WTC11 (cell line): ENCODE results near the gene TCAIM. TPM values are rescaled to one million over a fixed set of nuclear protein-coding genes. Genes with fewer than 3 reads are reported as not detected.

Source experiments
- ATAC-seq: fragments of 200-7000 bp; cut with Tn5 transposase; 2 replicates; pipeline ENCODE4 v1.10.0; 2021; ENCODE audit warnings: mild to moderate bottlenecking, moderate library complexity
- CTCF ChIA-PET: fragments of 300-600 bp; sonication (Branson Sonifier 250); formaldehyde crosslinking; loops from one replicate; lab custom pipeline; 2021; ENCODE audit warnings: antibody characterized with exemption; lab: Charles Lee
- POLR2A ChIA-PET: fragments of 350-600 bp; sonication (Branson Sonifier 250); formaldehyde crosslinking; loops from one replicate; lab custom pipeline; 2021; ENCODE audit warnings: antibody characterized with exemption; lab: Charles Lee
- DNase-seq: peaks from one replicate; pipeline ENCODE4 v3.0.0; 2021; ENCODE audit warnings: low spot score
- H3K27ac Mint-ChIP-seq: 2 replicates; pipeline ENCODE4 v1.8.0; 2021; ENCODE audit warnings: mixed read lengths
- H3K27me3 Mint-ChIP-seq: 2 replicates; pipeline ENCODE4 v1.8.0; 2021; ENCODE audit warnings: low read depth, mild to moderate bottlenecking, moderate library complexity, mixed read lengths
- H3K36me3 Mint-ChIP-seq: 2 replicates; pipeline ENCODE4 v1.8.0; 2021; ENCODE audit warnings: mixed read lengths
- H3K4me1 Mint-ChIP-seq: 2 replicates; pipeline ENCODE4 v1.8.0; 2022; ENCODE audit warnings: mixed read lengths
- H3K4me3 Mint-ChIP-seq: 2 replicates; pipeline ENCODE4 v1.8.0; 2021; ENCODE audit warnings: mild to moderate bottlenecking, moderate library complexity, mixed read lengths
- H3K9me3 Mint-ChIP-seq: 2 replicates; pipeline ENCODE4 v1.8.0; 2021; ENCODE audit warnings: mixed read lengths
- CDX4 ChIP-seq: fragments of 250-450 bp; sonication (Bioruptor Pico); IDR thresholded peaks from 2 replicates; pipeline ENCODE4 v1.9.0; 2021; ENCODE audit warnings: moderate library complexity, mild to moderate bottlenecking, inconsistent platforms, borderline replicate concordance
- E2F1 ChIP-seq: sonication (generic); formaldehyde crosslinking; IDR thresholded peaks from 2 replicates; pipeline ENCODE4 v1.8.0; 2022; ENCODE audit warnings: mild to moderate bottlenecking, missing genetic modification reagents
- FOXP1 ChIP-seq: sonication (generic); formaldehyde crosslinking; IDR thresholded peaks from 2 replicates; pipeline ENCODE4 v1.8.0; 2022; ENCODE audit warnings: missing genetic modification reagents, mild to moderate bottlenecking, moderate library complexity, borderline replicate concordance
- GABPB1 ChIP-seq: sonication (generic); formaldehyde crosslinking; IDR thresholded peaks from 2 replicates; pipeline ENCODE4 v1.8.1; 2023; ENCODE audit warnings: mild to moderate bottlenecking, missing genetic modification reagents
- GRHL2 ChIP-seq: fragments of 250-450 bp; sonication (Bioruptor Pico); IDR thresholded peaks from 2 replicates; pipeline ENCODE4 v1.8.0; 2022; ENCODE audit warnings: mild to moderate bottlenecking, moderate library complexity; ENCODE audit not compliant: insufficient replicate concordance, severe bottlenecking
- JUN ChIP-seq: sonication (generic); formaldehyde crosslinking; IDR thresholded peaks from 2 replicates; pipeline ENCODE4 v1.8.0; 2023; ENCODE audit warnings: mild to moderate bottlenecking, missing genetic modification reagents
- MXD4 ChIP-seq: fragments of 250-450 bp; sonication (Bioruptor Pico); IDR thresholded peaks from 2 replicates; pipeline ENCODE4 v1.8.0; 2021; ENCODE audit warnings: mild to moderate bottlenecking, moderate library complexity, borderline replicate concordance
- PRRX2 ChIP-seq: fragments of 250-450 bp; sonication (Bioruptor Pico); IDR thresholded peaks from 2 replicates; pipeline ENCODE4 v1.8.0; 2021; ENCODE audit warnings: mild to moderate bottlenecking
- TCF7 ChIP-seq: sonication (generic); formaldehyde crosslinking; IDR thresholded peaks from 2 replicates; pipeline ENCODE4 v1.8.0; 2022; ENCODE audit warnings: mild to moderate bottlenecking, low read depth, missing genetic modification reagents, moderate library complexity
- TEAD4 ChIP-seq: sonication (generic); formaldehyde crosslinking; IDR thresholded peaks from 2 replicates; pipeline ENCODE4 v1.8.0; 2022; ENCODE audit warnings: mild to moderate bottlenecking, missing genetic modification reagents
- USF2 ChIP-seq: sonication (generic); formaldehyde crosslinking; IDR thresholded peaks from 2 replicates; pipeline ENCODE4 v1.8.1; 2023; ENCODE audit warnings: mild to moderate bottlenecking, missing genetic modification reagents, moderate library complexity
- ZNF121 ChIP-seq: sonication (generic); formaldehyde crosslinking; IDR thresholded peaks from 2 replicates; pipeline ENCODE4 v1.8.0; 2023; ENCODE audit warnings: missing genetic modification reagents
- ZNF138 ChIP-seq: sonication (generic); formaldehyde crosslinking; conservative IDR thresholded peaks from 2 replicates; pipeline ENCODE4 v1.8.1; 2022; ENCODE audit warnings: mild to moderate bottlenecking, moderate library complexity, missing genetic modification reagents
- ZNF396 ChIP-seq: fragments of 250-450 bp; sonication (Bioruptor Pico); IDR thresholded peaks from 2 replicates; pipeline ENCODE4 v1.8.0; 2021; ENCODE audit warnings: mild to moderate bottlenecking, moderate library complexity, borderline replicate concordance
- ZNF423 ChIP-seq: fragments of 250-450 bp; sonication (Bioruptor Pico); IDR thresholded peaks from 2 replicates; pipeline ENCODE4 v2.1.2; 2022; ENCODE audit warnings: mild to moderate bottlenecking, moderate library complexity
- ZNF671 ChIP-seq: fragments of 250-450 bp; sonication (Bioruptor Pico); IDR thresholded peaks from 2 replicates; pipeline ENCODE4 v1.8.0; 2021; ENCODE audit warnings: mild to moderate bottlenecking
- total RNA-seq: library from RNA; stranded (reverse); gene quantifications from 3 replicates; pipeline ENCODE4 v1.2.3, GENCODE V29; 2021
- TF ChIP-seq, protein P1 (sequence below): sonication (generic); formaldehyde crosslinking; IDR thresholded peaks from 2 replicates; pipeline ENCODE4 v1.8.1; 2023; ENCODE audit warnings: mild to moderate bottlenecking, missing genetic modification reagents
- TF ChIP-seq, protein P2 (sequence below): sonication (generic); formaldehyde crosslinking; IDR thresholded peaks from 2 replicates; pipeline ENCODE4 v1.8.1; 2023; ENCODE audit warnings: mild to moderate bottlenecking, missing genetic modification reagents, borderline replicate concordance
- TF ChIP-seq, protein P3 (sequence below): sonication (generic); formaldehyde crosslinking; IDR thresholded peaks from 2 replicates; pipeline ENCODE4 v1.8.1; 2023; ENCODE audit warnings: mild to moderate bottlenecking, missing genetic modification reagents
- TF ChIP-seq, protein P4 (sequence below): sonication (generic); formaldehyde crosslinking; IDR thresholded peaks from 2 replicates; pipeline ENCODE4 v1.8.1; 2022; ENCODE audit warnings: low read depth, mild to moderate bottlenecking, moderate library complexity, missing genetic modification reagents, borderline replicate concordance

TCAIM gene
- total RNA-seq, 1 experiment from 2014 or later: 18.9 TPM

GRCh38 chr3:44365952-44366351 lies 27.4 kb downstream of the TCAIM start:
- CTCF ChIA-PET: no interaction called here
- Mint-ChIP-seq H3K4me1 (peaks cover 13% of the 10 kb centered on the region), H3K9me3 (no peaks in the 10 kb centered on the region), H3K27ac (no peak overlapping the region), H3K27me3 (no peaks in the 10 kb centered on the region), H3K36me3 (no peaks in the 10 kb centered on the region), H3K4me3 (no peak overlapping the region)
- DNase-seq (no peak), ATAC-seq (no peak)
- POLR2A ChIA-PET: interaction anchor here (0.7 kb wide), 1 partner anchor 84 kb away, joined by 6 read pairs; no protein-coding TSS in a partner anchor
- TF ChIP-seq PRRX2 (CRISPR knock-in tag): no peak

- Mint-ChIP-seq H3K4me3 (no peak overlapping the region), H3K27ac (no peak overlapping the region), H3K27me3 (peaks cover 2% of the 10 kb centered on the region; the same call in 1 of the 2 replicates), H3K4me1 (no peaks in the 10 kb centered on the region), H3K36me3 (peaks cover 28% of the 10 kb centered on the region)
- no peak for TF ChIP-seq FOXP1 (CRISPR knock-in tag)
- no peak for TF ChIP-seq ZNF671 (CRISPR knock-in tag)
- TF ChIP-seq ZNF423 (CRISPR knock-in tag): no peak
- no peak for TF ChIP-seq CDX4 (CRISPR knock-in tag)
- TF ChIP-seq ZNF138: no peak
- no peak for TF ChIP-seq GRHL2 (CRISPR knock-in tag)
- TF ChIP-seq ZNF121 (CRISPR knock-in tag): no peak
- no peak for TF ChIP-seq TCF7
- no peak for TF ChIP-seq ZNF396
- no peak for TF ChIP-seq MXD4
- no peak for TF ChIP-seq USF2
- TF ChIP-seq, protein P1, sequence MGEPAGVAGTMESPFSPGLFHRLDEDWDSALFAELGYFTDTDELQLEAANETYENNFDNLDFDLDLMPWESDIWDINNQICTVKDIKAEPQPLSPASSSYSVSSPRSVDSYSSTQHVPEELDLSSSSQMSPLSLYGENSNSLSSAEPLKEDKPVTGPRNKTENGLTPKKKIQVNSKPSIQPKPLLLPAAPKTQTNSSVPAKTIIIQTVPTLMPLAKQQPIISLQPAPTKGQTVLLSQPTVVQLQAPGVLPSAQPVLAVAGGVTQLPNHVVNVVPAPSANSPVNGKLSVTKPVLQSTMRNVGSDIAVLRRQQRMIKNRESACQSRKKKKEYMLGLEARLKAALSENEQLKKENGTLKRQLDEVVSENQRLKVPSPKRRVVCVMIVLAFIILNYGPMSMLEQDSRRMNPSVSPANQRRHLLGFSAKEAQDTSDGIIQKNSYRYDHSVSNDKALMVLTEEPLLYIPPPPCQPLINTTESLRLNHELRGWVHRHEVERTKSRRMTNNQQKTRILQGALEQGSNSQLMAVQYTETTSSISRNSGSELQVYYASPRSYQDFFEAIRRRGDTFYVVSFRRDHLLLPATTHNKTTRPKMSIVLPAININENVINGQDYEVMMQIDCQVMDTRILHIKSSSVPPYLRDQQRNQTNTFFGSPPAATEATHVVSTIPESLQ (CRISPR knock-in tag): no peak
- TF ChIP-seq E2F1: no peak
- TF ChIP-seq JUN (CRISPR knock-in tag): no peak
- TF ChIP-seq, protein P2, sequence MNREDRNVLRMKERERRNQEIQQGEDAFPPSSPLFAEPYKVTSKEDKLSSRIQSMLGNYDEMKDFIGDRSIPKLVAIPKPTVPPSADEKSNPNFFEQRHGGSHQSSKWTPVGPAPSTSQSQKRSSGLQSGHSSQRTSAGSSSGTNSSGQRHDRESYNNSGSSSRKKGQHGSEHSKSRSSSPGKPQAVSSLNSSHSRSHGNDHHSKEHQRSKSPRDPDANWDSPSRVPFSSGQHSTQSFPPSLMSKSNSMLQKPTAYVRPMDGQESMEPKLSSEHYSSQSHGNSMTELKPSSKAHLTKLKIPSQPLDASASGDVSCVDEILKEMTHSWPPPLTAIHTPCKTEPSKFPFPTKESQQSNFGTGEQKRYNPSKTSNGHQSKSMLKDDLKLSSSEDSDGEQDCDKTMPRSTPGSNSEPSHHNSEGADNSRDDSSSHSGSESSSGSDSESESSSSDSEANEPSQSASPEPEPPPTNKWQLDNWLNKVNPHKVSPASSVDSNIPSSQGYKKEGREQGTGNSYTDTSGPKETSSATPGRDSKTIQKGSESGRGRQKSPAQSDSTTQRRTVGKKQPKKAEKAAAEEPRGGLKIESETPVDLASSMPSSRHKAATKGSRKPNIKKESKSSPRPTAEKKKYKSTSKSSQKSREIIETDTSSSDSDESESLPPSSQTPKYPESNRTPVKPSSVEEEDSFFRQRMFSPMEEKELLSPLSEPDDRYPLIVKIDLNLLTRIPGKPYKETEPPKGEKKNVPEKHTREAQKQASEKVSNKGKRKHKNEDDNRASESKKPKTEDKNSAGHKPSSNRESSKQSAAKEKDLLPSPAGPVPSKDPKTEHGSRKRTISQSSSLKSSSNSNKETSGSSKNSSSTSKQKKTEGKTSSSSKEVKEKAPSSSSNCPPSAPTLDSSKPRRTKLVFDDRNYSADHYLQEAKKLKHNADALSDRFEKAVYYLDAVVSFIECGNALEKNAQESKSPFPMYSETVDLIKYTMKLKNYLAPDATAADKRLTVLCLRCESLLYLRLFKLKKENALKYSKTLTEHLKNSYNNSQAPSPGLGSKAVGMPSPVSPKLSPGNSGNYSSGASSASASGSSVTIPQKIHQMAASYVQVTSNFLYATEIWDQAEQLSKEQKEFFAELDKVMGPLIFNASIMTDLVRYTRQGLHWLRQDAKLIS (CRISPR knock-in tag): no peak
- TF ChIP-seq, protein P3, sequence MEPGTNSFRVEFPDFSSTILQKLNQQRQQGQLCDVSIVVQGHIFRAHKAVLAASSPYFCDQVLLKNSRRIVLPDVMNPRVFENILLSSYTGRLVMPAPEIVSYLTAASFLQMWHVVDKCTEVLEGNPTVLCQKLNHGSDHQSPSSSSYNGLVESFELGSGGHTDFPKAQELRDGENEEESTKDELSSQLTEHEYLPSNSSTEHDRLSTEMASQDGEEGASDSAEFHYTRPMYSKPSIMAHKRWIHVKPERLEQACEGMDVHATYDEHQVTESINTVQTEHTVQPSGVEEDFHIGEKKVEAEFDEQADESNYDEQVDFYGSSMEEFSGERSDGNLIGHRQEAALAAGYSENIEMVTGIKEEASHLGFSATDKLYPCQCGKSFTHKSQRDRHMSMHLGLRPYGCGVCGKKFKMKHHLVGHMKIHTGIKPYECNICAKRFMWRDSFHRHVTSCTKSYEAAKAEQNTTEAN (CRISPR knock-in tag): no peak
- TF ChIP-seq, protein P4, sequence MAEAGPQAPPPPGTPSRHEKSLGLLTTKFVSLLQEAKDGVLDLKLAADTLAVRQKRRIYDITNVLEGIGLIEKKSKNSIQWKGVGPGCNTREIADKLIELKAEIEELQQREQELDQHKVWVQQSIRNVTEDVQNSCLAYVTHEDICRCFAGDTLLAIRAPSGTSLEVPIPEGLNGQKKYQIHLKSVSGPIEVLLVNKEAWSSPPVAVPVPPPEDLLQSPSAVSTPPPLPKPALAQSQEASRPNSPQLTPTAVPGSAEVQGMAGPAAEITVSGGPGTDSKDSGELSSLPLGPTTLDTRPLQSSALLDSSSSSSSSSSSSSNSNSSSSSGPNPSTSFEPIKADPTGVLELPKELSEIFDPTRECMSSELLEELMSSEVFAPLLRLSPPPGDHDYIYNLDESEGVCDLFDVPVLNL: no peak
- TF ChIP-seq TEAD4: no peak
- TF ChIP-seq GABPB1: no peak
- TF ChIP-seq, all 79 proteins: peak for 0
- CTCF ChIA-PET: no interaction called here
- peaks cover 37% of the 10 kb centered on the region for H3K9me3 Mint-ChIP-seq
- DNase-seq (no peak), ATAC-seq (no peak)
- POLR2A ChIA-PET: no interaction called here
Measured at GRCh38 chr3:44375450-44375849, 36.9 kb downstream of the TCAIM start.
